Gastrocnemius medialis (tissue), 4 donors: ENCODE data around the gene AMACR.

Experiments used
- CTCF ChIP-seq, 5 experiments: fragments of 450-650 bp in 3 of 5; fragments of 200-600 bp in 2 of 5; sonication (generic) in 2 of 5; IDR thresholded peaks in 4 of 5; conservative IDR thresholded peaks in 1 of 5; 1 replicate in 4 of 5; 2 replicates in 1 of 5; pipeline ENCODE4 v1.5.1; 2016 to 2019; ENCODE audit warnings: antibody characterized with exemption in 5 of 5, mild to moderate bottlenecking in 3 of 5, moderate library complexity in 3 of 5
- POLR2A ChIP-seq, 2 donors: fragments of 450-650 bp; IDR thresholded peaks; one replicate each; pipeline ENCODE4 v1.6.1; 2017; ENCODE audit warnings: antibody characterized with exemption in 2 of 2, mild to moderate bottlenecking in 2 of 2, moderate library complexity in 2 of 2

GRCh38 chr5:34057118-34057517 lies 49.3 kb upstream of the AMACR start:
- no peak for TF ChIP-seq POLR2A (IDR thresholded peaks at IDR 0.05)
- no peak for TF ChIP-seq CTCF (IDR thresholded peaks at IDR 0.05 in 4 of 5, conservative IDR thresholded peaks at IDR 0.05 in 1 of 5)
